Fibroblast of the aortic adventitia (primary cell): ENCODE data around the gene OR8G1. TPM values are rescaled to one million over a fixed set of nuclear protein-coding genes. Genes with fewer than 3 reads are reported as not detected.
"Not testable (repeated sequence)": the region's sequence is repeated elsewhere in the genome, so short reads cannot be mapped to it uniquely, and the experiment has no call there.

ENCODE experiments used
- DNase-seq: peaks from one replicate; pipeline ENCODE4 v3.0.0-alpha.2; 2010; ENCODE audit warnings: low read depth
- H3K4me3 ChIP-seq: 2 replicates; pipeline ENCODE4 v1.5.1; 2011; ENCODE audit warnings: low read depth, mild to moderate bottlenecking, control low read depth, low read length, moderate library complexity
- CTCF ChIP-seq: IDR thresholded peaks from 2 replicates; pipeline ENCODE4 v1.5.1; 2011; ENCODE audit warnings: mild to moderate bottlenecking, low read length, control low read depth, inconsistent platforms; ENCODE audit not compliant: insufficient read depth
- total RNA-seq: library from RNA; depleted of rRNA; stranded (reverse); fragments of >200 nt; gene quantifications from 2 replicates; pipeline ENCODE4 v1.2.3, GENCODE V29; 2012; ENCODE audit warnings: low replicate concordance

Gene OR8G1
- total RNA-seq, 1 donor: not detected

- no peak overlapping the region for H3K4me3 ChIP-seq
- no peak for DNase-seq
- no peak for TF ChIP-seq CTCF
Measured at GRCh38 chr11:124211321-124211720, 29.6 kb upstream of the OR8G1 start.

- no peak for TF ChIP-seq CTCF
- H3K4me3 ChIP-seq: no peak overlapping the region
- DNase-seq: no peak
Measured at GRCh38 chr11:124214027-124214426, 26.9 kb upstream of the OR8G1 start.

- H3K4me3 ChIP-seq: no peak overlapping the region
- TF ChIP-seq CTCF: no peak
- DNase-seq: no peak
Measured at GRCh38 chr11:124219126-124219525, 21.8 kb upstream of the OR8G1 start.

- TF ChIP-seq CTCF: no peak
- H3K4me3 ChIP-seq: no peak overlapping the region
- DNase-seq: no peak
Measured at GRCh38 chr11:124222407-124222806, 18.5 kb upstream of the OR8G1 start.

- H3K4me3 ChIP-seq, DNase-seq: not testable (repeated sequence)
Measured at GRCh38 chr11:124224618-124225423, 16.1 kb upstream of the OR8G1 start.

GRCh38 chr11:124225471-124225870 is 15.4 kb upstream of the OR8G1 start:
- TF ChIP-seq CTCF: no peak
- no peak overlapping the region for H3K4me3 ChIP-seq
- DNase-seq: no peak

GRCh38 chr11:124233376-124233775 is 7.5 kb upstream of the OR8G1 start:
- TF ChIP-seq CTCF: no peak
- DNase-seq: no peak
- no peak overlapping the region for H3K4me3 ChIP-seq
